Measurements from ENCODE around the gene NEK4. TPM values are rescaled to one million over a fixed set of nuclear protein-coding genes. Genes with fewer than 3 reads are reported as not detected.

NEK4 gene
- total RNA-seq, 1 experiment from 2014 or later: 36.2 TPM

DNA sequence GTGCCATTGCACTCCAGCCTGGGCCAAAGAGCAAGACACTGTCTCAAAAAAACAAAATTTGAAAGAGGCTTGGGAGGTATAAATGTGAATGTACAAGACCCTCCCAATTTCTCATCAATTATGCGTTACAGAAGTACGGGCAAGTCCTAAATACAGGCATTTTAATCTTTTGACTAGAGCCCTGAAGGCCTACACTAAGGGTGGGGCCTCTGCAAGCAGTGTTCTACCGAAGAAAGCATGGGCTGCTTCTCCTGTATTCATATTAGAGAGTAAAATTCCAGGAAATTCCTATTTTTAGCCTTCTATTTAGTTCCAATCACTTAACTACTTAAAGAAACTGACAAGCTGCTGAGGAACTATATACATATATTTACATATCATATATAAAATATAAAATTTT lies 110.7 kb downstream of the NEK4 start:
- intact Hi-C loops (cut with micrococcal nuclease): no loop called here
- POLR2A ChIA-PET: no interaction called here

More for the DNA sequence above, 110.7 kb downstream of the NEK4 start:
- Histone ChIP-seq H3K9me3 (ENCODE audit: control insufficient read depth in 1 of 2, insufficient read depth in 1 of 2, low read depth in 1 of 2, low read length in 2 of 2) (no peaks in the 10 kb centered on the region), H3K9ac (ENCODE audit: low read length) (no peak overlapping the region), H3K27ac (ENCODE audit: low read depth, low read length) (no peak overlapping the region), H3K4me2 (ENCODE audit: low read length) (no peak overlapping the region), H3K27me3 (ENCODE audit: insufficient read depth, low read length) (no peaks in the 10 kb centered on the region), H3K4me3 (replicated peaks in 1 of 2; ENCODE audit: low read depth in 1 of 2, low read length in 2 of 2) (no peak overlapping the region), H3K4me1 (ENCODE audit: control insufficient read depth in 1 of 2, insufficient read depth in 2 of 2, low read length in 2 of 2) (no peaks in the 10 kb centered on the region), H3K79me2 (ENCODE audit: insufficient read depth, low read length) (0 out of 2 replicates have a peak, but pooled peaks cover 3% of the 10 kb centered on the region), H3K9me2 (ENCODE audit: insufficient read depth) (no peaks in the 10 kb centered on the region), H3K36me3 (ENCODE audit: control insufficient read depth in 1 of 2, insufficient read depth in 2 of 2, low read length in 2 of 2) (peaks cover 25 to 32% of the 10 kb centered on the region in 2 experiments), H2AFZ (ENCODE audit: low read depth, low read length, poor library complexity, severe bottlenecking) (no peak overlapping the region), H4K20me1 (ENCODE audit: insufficient read depth) (no peaks in the 10 kb centered on the region)
- DNase-seq (ENCODE audit: low read depth, low spot score) (no peak), ATAC-seq (no peak)
- TF ChIP-seq, protein P1, sequence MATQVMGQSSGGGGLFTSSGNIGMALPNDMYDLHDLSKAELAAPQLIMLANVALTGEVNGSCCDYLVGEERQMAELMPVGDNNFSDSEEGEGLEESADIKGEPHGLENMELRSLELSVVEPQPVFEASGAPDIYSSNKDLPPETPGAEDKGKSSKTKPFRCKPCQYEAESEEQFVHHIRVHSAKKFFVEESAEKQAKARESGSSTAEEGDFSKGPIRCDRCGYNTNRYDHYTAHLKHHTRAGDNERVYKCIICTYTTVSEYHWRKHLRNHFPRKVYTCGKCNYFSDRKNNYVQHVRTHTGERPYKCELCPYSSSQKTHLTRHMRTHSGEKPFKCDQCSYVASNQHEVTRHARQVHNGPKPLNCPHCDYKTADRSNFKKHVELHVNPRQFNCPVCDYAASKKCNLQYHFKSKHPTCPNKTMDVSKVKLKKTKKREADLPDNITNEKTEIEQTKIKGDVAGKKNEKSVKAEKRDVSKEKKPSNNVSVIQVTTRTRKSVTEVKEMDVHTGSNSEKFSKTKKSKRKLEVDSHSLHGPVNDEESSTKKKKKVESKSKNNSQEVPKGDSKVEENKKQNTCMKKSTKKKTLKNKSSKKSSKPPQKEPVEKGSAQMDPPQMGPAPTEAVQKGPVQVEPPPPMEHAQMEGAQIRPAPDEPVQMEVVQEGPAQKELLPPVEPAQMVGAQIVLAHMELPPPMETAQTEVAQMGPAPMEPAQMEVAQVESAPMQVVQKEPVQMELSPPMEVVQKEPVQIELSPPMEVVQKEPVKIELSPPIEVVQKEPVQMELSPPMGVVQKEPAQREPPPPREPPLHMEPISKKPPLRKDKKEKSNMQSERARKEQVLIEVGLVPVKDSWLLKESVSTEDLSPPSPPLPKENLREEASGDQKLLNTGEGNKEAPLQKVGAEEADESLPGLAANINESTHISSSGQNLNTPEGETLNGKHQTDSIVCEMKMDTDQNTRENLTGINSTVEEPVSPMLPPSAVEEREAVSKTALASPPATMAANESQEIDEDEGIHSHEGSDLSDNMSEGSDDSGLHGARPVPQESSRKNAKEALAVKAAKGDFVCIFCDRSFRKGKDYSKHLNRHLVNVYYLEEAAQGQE (IDR thresholded peaks at IDR 0.05; ENCODE audit: low read depth): no peak
- TF ChIP-seq ELF1 (IDR thresholded peaks at IDR 0.05; ENCODE audit: borderline replicate concordance, low read depth): no peak
- TF ChIP-seq TCF7L2 (IDR thresholded peaks at IDR 0.05; ENCODE audit: borderline replicate concordance, extremely low read depth, insufficient read depth, insufficient read length): no peak
- no peak for TF ChIP-seq YY1 (IDR thresholded peaks at IDR 0.05; ENCODE audit: extremely low read depth, insufficient replicate concordance, low read depth, low read length)
- TF ChIP-seq SP1 (IDR thresholded peaks at IDR 0.05; ENCODE audit: low read depth): no peak
- no peak for TF ChIP-seq FOSL1 (IDR thresholded peaks at IDR 0.05; ENCODE audit: low read depth)
- no peak for TF ChIP-seq EGR1 (IDR thresholded peaks at IDR 0.05; ENCODE audit: low read depth)
- TF ChIP-seq, protein P2, sequence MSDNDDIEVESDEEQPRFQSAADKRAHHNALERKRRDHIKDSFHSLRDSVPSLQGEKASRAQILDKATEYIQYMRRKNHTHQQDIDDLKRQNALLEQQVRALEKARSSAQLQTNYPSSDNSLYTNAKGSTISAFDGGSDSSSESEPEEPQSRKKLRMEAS (IDR thresholded peaks at IDR 0.05): no peak
- no peak for TF ChIP-seq RAD21 (IDR thresholded peaks at IDR 0.05; ENCODE audit: low read depth)
- TF ChIP-seq, protein P3, sequence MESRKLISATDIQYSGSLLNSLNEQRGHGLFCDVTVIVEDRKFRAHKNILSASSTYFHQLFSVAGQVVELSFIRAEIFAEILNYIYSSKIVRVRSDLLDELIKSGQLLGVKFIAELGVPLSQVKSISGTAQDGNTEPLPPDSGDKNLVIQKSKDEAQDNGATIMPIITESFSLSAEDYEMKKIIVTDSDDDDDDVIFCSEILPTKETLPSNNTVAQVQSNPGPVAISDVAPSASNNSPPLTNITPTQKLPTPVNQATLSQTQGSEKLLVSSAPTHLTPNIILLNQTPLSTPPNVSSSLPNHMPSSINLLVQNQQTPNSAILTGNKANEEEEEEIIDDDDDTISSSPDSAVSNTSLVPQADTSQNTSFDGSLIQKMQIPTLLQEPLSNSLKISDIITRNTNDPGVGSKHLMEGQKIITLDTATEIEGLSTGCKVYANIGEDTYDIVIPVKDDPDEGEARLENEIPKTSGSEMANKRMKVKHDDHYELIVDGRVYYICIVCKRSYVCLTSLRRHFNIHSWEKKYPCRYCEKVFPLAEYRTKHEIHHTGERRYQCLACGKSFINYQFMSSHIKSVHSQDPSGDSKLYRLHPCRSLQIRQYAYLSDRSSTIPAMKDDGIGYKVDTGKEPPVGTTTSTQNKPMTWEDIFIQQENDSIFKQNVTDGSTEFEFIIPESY (IDR thresholded peaks at IDR 0.05; ENCODE audit: extremely low read depth, insufficient replicate concordance, low read length): no peak
- no peak for TF ChIP-seq ZNF274 (IDR thresholded peaks at IDR 0.05; ENCODE audit: low read depth, low read length)
- TF ChIP-seq, protein P4, sequence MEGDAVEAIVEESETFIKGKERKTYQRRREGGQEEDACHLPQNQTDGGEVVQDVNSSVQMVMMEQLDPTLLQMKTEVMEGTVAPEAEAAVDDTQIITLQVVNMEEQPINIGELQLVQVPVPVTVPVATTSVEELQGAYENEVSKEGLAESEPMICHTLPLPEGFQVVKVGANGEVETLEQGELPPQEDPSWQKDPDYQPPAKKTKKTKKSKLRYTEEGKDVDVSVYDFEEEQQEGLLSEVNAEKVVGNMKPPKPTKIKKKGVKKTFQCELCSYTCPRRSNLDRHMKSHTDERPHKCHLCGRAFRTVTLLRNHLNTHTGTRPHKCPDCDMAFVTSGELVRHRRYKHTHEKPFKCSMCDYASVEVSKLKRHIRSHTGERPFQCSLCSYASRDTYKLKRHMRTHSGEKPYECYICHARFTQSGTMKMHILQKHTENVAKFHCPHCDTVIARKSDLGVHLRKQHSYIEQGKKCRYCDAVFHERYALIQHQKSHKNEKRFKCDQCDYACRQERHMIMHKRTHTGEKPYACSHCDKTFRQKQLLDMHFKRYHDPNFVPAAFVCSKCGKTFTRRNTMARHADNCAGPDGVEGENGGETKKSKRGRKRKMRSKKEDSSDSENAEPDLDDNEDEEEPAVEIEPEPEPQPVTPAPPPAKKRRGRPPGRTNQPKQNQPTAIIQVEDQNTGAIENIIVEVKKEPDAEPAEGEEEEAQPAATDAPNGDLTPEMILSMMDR (IDR thresholded peaks at IDR 0.05 in 2 of 3, conservative IDR thresholded peaks at IDR 0.05 in 1 of 3; ENCODE audit: borderline replicate concordance in 1 of 3, insufficient read depth in 1 of 3, low read depth in 2 of 3, low read length in 2 of 3): no peak
- no peak for TF ChIP-seq EZH2 (IDR thresholded peaks at IDR 0.05)
- TF ChIP-seq ZFX (IDR thresholded peaks at IDR 0.05): no peak
- BruUV-seq (replicated peaks): no TSS peak
- CTCF ChIA-PET: no interaction called here
- RAD21 ChIA-PET (ENCODE audit: low non-redundant PET in 1 of 2, low total read pairs in 2 of 2, uncharacterized antibody in 2 of 2, unreplicated experiment in 2 of 2): no interaction called here
